ENCODE results near the gene TMEM30B.
A peak's percentile ranks its signal among the peaks of the same experiment; 100 is the strongest.

Gene TMEM30B

DNA sequence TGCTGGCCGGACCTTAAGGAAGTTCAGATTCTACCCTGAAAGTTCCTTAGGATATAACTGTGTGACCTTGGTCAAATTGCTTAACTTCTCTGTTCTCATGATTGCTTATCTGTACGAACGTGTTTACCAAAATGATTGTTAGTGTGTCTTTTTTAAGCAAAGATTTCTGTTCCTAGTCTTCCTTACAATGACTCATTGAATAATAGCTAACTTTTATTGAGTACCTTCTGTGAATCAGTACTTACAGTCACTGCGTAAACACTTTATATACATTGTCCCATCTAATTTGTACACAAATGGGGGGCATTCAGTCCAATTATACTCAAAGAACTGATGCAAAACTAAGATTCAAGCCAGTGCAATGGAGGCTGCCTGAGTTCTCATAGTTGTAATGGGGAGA, 4.2 kb upstream of the TMEM30B start:
- no peak overlapping the region for H3K27ac ChIP-seq
- TF ChIP-seq, protein P1, sequence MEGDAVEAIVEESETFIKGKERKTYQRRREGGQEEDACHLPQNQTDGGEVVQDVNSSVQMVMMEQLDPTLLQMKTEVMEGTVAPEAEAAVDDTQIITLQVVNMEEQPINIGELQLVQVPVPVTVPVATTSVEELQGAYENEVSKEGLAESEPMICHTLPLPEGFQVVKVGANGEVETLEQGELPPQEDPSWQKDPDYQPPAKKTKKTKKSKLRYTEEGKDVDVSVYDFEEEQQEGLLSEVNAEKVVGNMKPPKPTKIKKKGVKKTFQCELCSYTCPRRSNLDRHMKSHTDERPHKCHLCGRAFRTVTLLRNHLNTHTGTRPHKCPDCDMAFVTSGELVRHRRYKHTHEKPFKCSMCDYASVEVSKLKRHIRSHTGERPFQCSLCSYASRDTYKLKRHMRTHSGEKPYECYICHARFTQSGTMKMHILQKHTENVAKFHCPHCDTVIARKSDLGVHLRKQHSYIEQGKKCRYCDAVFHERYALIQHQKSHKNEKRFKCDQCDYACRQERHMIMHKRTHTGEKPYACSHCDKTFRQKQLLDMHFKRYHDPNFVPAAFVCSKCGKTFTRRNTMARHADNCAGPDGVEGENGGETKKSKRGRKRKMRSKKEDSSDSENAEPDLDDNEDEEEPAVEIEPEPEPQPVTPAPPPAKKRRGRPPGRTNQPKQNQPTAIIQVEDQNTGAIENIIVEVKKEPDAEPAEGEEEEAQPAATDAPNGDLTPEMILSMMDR (IDR thresholded peaks at IDR 0.05; ENCODE audit: low read depth, low read length, missing control alignments), result no peak
- in situ Hi-C loops (cut with HindIII; ENCODE audit: low pct_ligation_motif_present, low sequenced_read_pairs), result no loop called here
- no peaks in the 10 kb centered on the region for H3K36me3 ChIP-seq (replicated peaks)
- H3K27me3 ChIP-seq (replicated peaks), result no peaks in the 10 kb centered on the region
- H3K4me3 ChIP-seq (ENCODE audit: low read depth, low read length), result no peak overlapping the region
- no peak for DNase-seq

DNA sequence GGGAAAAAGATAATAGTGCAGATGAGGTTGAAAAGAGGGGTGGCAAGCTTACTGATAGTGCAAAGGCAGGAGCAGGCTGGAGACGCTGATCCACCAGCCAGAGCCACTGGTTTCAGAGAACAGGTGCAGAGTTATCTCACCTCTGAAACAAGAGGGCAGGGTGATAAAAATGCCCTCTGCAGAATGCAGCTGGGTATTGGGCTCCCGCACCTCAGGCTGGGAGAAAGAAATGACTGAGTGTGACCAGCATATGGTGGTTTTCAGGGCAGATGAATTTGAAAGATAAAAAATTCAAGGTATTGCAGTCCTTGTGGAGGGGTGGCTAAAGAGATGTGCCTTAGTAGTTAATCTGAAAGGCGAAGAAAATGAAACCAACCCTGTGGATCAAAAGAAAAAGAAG, 2.9 kb upstream of the TMEM30B start:
- H3K36me3 ChIP-seq (replicated peaks), result no peaks in the 10 kb centered on the region
- no peaks in the 10 kb centered on the region for H3K27me3 ChIP-seq (replicated peaks)
- TF ChIP-seq, protein P1 (IDR thresholded peaks at IDR 0.05; ENCODE audit: low read depth, low read length, missing control alignments), result no peak
- in situ Hi-C loops (cut with HindIII; ENCODE audit: low pct_ligation_motif_present, low sequenced_read_pairs), result no loop called here
- DNase-seq, result no peak
- H3K4me3 ChIP-seq (ENCODE audit: low read depth, low read length), result no peak overlapping the region
- H3K27ac ChIP-seq, result no peak overlapping the region

DNA sequence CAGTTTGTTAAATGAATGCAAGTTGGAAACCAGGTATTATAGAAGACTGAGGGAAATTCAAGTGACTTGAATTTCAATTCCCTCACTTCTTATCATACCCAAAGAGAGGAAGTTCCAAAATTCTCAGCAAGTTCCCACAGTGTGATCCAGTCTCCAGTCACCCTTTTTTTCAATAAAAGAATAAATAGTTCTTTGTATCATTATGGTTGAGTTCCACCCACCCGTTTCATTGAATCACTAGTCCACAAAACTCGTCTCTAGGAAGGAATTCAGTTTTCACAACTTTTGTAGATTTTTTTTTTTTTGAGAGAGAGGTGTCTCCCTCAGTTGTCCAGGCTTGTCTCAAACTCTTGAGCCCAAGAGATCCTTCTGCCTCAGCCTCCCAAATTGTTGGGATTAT, 1.6 kb upstream of the TMEM30B start:
- no peak overlapping the region for H3K4me3 ChIP-seq (ENCODE audit: low read depth, low read length)
- TF ChIP-seq, protein P1 (IDR thresholded peaks at IDR 0.05; ENCODE audit: low read depth, low read length, missing control alignments), result no peak
- H3K36me3 ChIP-seq (replicated peaks), result no peaks in the 10 kb centered on the region
- no peak for DNase-seq
- no peak overlapping the region for H3K27ac ChIP-seq
- no peaks in the 10 kb centered on the region for H3K27me3 ChIP-seq (replicated peaks)
- in situ Hi-C loops (cut with HindIII; ENCODE audit: low pct_ligation_motif_present, low sequenced_read_pairs), result no loop called here

DNA sequence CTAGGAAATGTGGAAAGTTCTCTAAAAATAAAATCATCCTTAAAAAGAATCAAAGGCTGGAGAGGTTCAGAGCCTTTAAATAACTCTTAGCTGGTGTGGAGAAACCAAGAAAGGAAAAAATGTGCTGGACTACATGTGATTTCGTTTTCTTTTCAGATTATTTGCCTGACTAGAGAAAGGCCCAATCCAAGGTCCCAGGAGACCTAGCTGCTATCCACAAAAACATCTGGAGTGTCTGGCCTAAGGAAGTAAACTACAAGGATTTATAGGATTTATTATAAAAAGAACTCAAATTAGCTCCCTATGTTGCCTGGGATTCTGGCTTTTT, 774 bp upstream of the TMEM30B start:
- Histone ChIP-seq H3K27me3 (replicated peaks) (no peaks in the 10 kb centered on the region), H3K36me3 (replicated peaks) (no peaks in the 10 kb centered on the region), H3K4me3 (ENCODE audit: low read depth, low read length) (no peak overlapping the region), H3K27ac (no peak overlapping the region)
- TF ChIP-seq, protein P1 (IDR thresholded peaks at IDR 0.05; ENCODE audit: low read depth, low read length, missing control alignments), result no peak
- in situ Hi-C loops (cut with HindIII; ENCODE audit: low pct_ligation_motif_present, low sequenced_read_pairs), result no loop called here
- DNase-seq, result no peak

DNA sequence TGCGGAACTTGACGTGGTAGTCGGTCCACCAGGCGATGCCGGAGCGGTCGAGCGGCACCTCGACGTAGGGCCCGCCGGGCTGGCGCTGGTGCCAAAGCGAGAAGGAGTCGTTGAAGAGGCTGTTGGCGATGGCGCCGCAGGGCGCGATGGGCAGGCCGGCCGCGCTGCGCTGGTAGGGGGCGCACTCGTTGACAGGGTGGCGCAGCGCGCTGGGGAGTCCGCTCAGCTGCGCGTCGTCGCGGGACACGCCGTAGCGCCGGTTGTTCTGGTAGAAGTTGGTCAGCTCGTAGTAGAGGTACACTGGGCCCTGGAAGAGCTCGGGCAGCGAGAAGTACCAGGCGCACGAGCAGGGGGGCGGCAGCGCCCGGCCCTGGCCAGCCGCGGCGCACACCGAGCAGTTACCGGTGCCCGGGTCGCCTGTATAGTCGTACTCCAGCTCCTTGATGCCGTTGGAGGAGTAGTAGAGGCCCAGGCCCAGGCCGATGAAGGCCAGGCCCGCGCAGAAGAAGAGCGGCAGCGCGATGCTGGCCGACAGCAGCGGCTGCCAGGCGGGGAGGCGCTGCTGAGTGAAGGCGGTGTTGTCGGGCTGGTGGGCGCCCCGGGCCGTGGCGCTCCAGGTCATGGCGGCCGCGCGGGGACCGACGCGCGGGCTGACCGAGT, 482 bp downstream of the TMEM30B start:
- Histone ChIP-seq H3K4me3 (ENCODE audit: low read depth, low read length) (peak overlapping the region; percentile 51), H3K36me3 (replicated peaks) (no peaks in the 10 kb centered on the region), H3K27ac (no peak overlapping the region), H3K27me3 (replicated peaks) (no peaks in the 10 kb centered on the region)
- in situ Hi-C loops (cut with HindIII; ENCODE audit: low pct_ligation_motif_present, low sequenced_read_pairs), result no loop called here
- TF ChIP-seq, protein P1 (IDR thresholded peaks at IDR 0.05; ENCODE audit: low read depth, low read length, missing control alignments), result peak; percentile 42
- DNase-seq, result peak; percentile 25

DNA sequence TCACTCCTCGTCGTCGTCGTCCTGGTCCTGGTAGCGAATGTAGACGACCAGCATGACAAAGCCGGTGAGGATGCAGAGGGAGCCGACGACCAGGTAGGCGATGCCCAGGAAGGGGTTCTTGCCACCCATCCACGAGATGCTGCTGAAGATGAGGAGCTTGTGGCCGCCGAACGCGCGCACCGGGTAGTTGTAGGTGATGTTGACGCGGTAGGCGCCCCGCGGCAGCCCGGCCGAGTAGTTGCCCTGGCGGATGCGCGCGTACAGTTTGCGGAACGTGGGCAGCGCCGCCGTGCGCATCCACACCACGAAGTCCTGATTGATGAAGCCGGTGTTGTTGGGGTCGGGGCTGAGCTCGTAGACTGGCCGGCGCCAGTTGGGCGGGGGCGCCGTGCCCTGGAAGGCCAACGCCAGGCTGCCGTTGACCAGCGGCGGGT, 1.0 kb downstream of the TMEM30B start:
- Histone ChIP-seq H3K4me3 (ENCODE audit: low read depth, low read length) (peak overlapping the region; percentile 51), H3K27ac (no peak overlapping the region), H3K36me3 (replicated peaks) (no peaks in the 10 kb centered on the region), H3K27me3 (replicated peaks) (no peaks in the 10 kb centered on the region)
- no peak for DNase-seq
- in situ Hi-C loops (cut with HindIII; ENCODE audit: low pct_ligation_motif_present, low sequenced_read_pairs), result no loop called here
- TF ChIP-seq, protein P1 (IDR thresholded peaks at IDR 0.05; ENCODE audit: low read depth, low read length, missing control alignments), result no peak

Data from brain microvascular endothelial cell (primary cell).